ENCODE measurements around the gene HIBCH.
"Not testable (repeated sequence)": the region's sequence is repeated elsewhere in the genome, so short reads cannot be mapped to it uniquely, and the experiment has no call there.

HIBCH gene

DNA sequence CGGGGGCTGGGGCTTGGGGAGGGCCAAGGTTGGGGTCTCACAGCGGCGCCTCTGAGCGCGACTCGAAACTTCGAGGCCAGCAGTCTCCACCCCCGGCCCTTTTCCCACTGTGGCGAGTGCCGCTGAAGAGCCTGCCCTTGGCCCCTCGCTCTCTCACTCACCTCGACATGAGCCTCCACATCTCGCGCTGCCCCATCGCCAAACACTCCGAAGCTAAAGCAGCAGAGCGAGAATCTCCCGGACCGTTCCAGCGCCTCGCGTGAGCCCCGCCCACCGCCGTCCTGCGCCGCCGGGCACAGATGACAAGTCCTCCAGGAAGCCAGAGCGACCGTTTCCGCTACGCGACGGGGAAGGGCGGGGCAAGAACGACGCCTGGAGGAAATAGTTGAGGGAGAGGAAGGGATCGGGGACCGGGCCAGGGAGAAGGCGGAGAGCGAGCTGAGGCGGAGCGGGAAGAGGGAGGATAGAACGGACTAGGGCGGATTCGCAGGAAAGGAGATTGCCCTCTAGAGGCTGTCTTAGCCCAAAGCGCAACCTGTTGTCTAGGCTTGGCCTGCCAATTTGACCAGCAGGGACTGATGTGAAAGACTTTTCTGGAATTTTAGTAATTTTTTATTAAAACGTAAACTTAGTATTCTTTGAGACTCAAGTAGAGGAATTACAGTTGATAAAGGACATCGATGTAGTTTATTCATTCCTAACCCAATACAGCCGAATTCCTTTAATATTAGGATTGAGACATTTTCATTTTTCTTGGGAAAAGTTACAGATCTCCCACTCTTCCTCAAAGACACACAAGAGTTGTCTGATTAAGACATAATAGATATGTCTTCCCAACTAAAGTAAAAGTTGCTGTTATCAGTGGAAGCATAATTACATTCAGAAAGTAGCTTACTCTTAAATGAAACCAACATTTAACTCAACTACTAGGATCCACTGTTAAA is at the start of gene HIBCH:
HIBCH (minus strand) TSS at position 272 of the 944 bp plus-strand sequence; CDS start at position 196, 76 bp downstream.
- DNase-seq (ENCODE audit: low read depth): peak; percentile 99

DNA sequence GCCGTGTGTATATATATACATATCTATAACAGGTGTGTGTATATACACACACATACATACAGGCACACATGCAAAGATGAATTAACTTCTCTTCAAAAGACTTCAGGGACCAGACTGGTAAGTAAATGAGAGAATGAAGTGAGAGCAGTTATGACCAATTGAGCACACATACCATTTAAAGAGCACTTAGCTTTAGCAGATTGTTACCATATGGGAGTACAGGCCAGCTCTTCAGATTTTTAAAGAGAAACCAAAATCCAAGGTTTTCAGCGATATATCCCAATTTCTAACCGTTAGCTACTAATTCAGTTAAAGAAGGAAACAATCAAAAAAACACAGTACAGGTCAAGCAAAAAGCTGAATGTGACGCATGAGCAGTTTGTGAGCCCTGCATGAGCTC is 47.5 kb upstream of the HIBCH start:
- no peak for DNase-seq (ENCODE audit: low read depth)

- DNase-seq (ENCODE audit: low read depth): no peak
Measured at GRCh38 chr2:190366248-190366753, 46.7 kb upstream of the HIBCH start.

GRCh38 chr2:190365499-190366204 is 46.0 kb upstream of the HIBCH start:
- DNase-seq (ENCODE audit: low read depth): no peak

- no peak for DNase-seq (ENCODE audit: low read depth)
Measured at GRCh38 chr2:190362894-190363293, 43.3 kb upstream of the HIBCH start.

DNA sequence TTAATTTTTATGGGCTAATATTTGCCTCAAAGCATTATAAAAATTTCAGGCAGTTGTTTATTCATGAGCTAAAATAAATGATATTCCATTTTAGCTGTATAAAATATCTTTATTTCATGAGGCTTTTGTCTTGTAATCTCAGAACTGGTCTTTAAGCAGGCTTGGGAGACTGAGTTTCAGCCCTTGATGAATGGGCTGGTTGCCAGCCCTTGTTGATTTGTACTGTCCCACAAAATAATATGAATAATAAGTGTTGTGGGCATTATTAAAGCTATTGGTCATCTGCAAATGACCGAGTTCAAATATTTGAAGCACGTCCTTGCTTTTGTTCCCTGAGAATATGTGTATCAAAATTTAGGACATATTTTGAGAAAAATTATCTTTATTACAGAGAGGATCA is 41.9 kb upstream of the HIBCH start:
- DNase-seq (ENCODE audit: low read depth): no peak

DNA sequence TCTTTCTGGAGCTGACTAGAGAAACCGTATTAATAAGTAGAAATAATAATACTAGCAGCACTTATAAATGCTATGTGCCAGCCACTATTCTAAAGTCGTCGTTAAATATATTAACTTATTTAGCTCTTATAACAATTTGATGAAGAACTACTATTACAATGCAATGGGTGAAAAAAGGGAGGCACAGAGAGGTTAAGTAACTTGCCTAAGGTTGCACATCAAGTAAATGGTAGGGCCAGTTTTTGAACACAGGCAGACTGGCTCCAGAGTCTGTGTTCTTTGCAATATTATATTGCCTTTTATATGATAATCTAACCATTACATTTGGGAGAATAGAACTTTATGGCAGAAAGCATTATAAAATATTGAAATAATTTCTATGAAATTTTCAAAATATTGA is 41.3 kb upstream of the HIBCH start:
- DNase-seq (ENCODE audit: low read depth): no peak

DNA sequence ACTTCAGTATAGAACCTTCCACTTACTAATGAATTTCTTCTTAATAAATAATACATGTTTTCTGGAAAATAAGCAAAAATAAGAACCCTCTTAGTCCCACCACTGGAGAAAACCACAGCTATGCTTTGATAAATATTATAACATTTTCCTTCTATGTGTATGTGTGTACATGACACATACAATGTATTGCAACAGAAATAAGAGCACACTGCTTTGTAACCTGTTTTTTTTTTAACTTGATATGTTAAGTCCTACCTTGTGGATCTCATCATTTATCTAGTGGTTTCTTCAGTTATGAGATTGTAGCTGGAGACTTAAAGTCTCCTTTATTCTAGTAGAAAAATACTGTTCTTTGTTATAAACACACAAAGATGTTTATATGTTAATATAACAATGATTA is 40.9 kb upstream of the HIBCH start:
- no peak for DNase-seq (ENCODE audit: low read depth)

DNA sequence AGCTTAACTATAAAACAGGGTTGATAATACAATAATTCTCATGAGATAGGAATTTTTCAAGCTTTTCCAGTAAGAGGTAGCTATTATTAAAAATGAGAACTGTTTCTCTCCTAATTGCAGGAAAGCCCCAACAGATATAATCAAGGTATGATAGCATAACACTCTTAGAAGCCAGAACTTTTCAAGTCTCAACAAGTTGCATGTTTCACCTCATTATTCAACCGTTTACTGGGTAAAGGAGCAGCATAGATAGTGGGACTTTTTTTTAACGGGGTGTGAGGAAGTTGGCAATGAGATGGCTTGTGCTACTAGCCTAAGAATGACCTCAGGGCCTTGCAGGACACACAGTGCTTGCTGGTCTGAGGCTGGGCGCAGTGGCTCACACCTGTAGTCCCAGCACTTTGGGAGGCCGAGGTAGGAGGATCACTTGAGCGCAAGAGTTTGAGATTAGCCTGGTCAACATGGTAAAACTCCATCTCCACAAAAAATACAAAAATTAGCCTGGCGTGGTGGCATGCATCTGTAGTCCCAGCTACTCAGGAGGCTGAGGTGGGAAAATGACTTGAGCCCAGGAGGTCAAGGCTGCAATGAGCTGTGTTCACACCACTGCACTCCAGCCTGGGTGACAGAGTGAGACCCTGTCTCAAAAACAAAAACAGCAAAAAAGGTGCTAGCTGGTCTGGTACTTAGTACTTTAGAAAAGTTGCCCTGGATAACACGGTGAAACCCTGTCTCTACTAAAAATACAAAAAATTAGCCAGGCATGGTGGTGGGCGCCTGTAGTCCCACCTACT is 39.2 kb upstream of the HIBCH start:
- not testable (repeated sequence) for DNase-seq (ENCODE audit: low read depth)

GRCh38 chr2:190357600-190357999 is 38.0 kb upstream of the HIBCH start:
- no peak for DNase-seq (ENCODE audit: low read depth)

GRCh38 chr2:190355968-190356644 is 36.5 kb upstream of the HIBCH start:
- no peak for DNase-seq (ENCODE audit: low read depth)

GRCh38 chr2:190354003-190354690 is 34.5 kb upstream of the HIBCH start:
- no peak for DNase-seq (ENCODE audit: low read depth)

GRCh38 chr2:190353537-190353899 is 33.9 kb upstream of the HIBCH start:
- DNase-seq (ENCODE audit: low read depth): no peak

DNA sequence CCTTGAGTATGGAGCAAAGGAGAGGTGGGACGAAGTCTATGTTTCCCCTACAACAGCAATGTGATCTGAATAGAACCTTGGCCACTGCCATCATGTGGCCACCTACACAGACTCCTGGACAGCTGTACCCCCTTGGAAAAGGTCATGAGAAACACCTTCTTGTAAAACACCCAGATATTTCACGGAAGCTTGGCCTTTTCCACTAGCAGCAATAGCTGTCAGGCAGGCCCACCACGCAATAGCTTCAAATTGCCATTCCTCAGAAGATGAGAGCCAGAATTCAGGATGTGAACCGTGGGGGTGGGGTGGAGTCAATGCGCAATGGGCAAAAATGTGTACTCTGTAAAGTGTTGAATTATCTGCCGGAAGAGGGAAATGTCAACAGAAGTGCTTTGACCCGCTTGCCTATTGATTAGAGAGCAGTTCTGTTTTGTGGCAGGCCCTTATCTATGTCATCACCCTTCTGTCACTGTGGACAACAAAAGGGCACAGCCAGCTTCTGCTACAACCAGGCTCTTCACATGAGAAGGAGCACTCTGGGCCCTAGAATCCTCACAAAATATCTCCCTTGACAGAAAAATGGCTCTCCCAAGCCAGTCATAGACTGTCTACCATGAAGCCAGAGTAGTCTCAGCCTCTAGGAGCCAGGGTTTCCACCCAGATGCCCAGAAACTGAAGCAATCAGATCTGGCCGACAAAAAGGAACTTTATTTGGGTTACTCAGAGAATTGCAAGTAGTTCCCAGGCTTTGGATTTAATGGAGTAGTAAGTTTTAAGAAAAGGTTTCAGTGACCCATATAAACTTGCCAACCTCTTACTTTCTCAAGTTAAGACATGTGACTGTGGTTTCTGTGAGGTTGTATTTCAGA is 33.3 kb upstream of the HIBCH start:
- peak; percentile 26 for DNase-seq (ENCODE audit: low read depth)

- no peak for DNase-seq (ENCODE audit: low read depth)
Measured at GRCh38 chr2:190351955-190352354, 32.3 kb upstream of the HIBCH start.

DNA sequence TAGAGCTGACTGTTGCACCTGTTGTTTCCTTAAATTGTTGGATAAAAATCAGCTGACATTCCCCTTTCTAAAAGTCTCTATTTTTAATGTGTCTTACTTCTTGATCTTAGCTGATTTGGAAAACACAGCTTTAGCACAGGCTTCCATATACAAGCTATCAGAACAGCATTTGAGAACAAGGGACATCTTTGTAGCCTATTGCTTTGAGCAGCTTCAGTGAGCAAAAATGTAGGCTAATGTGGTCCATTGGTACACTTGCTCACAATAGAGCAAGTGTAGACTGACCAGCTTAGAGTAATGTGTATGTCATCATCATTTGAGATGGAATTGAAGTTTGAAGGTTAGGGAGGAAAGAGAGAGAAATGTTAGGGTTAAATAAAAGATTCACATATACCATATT is 30.7 kb upstream of the HIBCH start:
- DNase-seq (ENCODE audit: low read depth): no peak

DNA sequence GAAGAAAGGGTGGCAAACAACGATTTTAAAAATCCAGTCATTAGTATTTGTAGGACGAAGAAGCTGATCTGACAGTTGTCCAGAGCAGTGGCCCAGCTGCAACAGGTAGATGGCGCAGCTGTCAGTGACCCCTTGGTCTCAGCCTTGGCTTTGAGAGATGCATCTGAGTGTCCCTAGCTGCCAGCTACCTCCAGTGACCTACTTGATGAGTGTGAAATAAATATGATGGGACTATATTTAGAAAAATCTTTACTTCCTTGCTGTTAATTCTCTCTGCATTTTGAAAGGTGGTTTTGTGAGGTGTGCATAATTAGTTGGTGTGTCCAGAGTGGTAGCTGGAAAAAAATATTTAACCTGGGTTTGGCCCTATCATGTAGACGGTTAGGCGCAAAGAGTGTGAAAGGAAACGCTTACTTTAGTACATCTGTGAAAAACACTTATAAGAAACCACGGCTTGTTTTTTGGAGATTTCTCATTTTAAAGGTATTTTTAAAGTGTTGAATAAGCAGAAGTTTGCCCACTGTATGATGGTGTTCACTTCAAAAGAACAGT is 24.7 kb upstream of the HIBCH start:
- no peak for DNase-seq (ENCODE audit: low read depth)

DNA sequence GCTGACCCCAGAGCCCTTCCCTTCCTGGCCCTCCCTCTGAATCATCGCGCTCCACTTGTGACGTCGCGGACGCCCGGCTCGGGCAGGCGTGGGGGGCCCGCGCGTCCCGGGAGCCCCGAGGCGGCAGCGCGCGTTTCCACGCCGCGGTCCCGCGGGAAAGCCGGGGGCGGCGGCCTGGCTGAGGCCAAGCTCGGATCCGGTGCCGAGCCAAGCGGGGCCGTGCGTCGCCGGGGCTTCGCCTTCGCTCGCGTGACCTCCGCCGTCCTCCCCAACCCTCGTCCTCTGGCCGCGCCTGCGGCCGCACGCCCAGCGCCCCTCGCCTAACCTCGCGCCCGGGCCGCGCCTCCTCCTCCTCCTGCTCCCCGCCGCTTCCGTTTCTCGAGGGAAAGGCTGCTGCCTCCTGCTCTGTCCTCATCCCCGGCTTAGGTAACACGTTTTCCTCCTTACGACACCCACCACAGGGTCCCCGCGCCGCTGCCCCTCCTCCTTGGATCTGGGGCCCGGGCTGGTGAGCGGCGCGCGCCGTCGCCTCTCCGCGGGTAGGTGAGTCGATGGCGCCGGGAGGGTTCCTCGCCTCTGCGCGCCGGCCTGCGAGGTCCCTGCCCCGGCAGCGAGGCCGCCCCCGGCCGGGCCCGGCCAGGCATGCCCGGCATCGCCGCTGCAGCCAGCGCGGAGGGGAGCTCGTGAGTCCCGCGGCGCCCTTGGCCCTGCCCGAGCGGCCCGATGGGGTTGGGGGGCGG is 24.1 kb upstream of the HIBCH start, which contains the start of gene INPP1:
INPP1 (plus strand) TSS at position 54 of the 740 bp plus-strand sequence. CDS start 16,514 bp downstream, outside the sequence.
- peak; percentile 27 for DNase-seq (ENCODE audit: low read depth)

DNA sequence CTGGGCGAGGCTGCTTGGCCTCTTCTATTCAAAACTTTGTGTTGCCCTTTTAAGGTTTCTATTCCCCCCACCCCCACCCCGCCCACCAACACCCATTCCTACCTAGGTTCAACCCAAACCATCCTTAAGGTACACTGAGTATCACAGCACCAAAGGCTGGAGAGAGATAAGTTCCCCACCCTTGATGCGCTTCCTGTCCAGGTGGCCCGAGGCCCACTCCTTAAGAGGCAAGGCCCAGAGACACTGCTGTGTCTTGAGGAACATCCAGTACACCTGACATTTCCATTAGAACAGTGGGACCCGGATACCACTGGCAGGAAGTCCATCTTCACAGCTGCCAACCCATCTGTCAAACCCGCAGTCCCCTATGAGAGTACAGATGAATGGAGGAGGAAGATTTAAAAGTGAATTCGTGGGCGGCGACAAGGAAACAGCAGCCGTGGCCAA is 23.5 kb upstream of the HIBCH start:
- no peak for DNase-seq (ENCODE audit: low read depth)

Data from GM04504 (cell line).